Measurements from ENCODE around the gene KLHDC8A. TPM values are rescaled to one million over a fixed set of nuclear protein-coding genes. Genes with fewer than 3 reads are reported as not detected.

The KLHDC8A gene
- total RNA-seq, 1 experiment from 2014 or later = not detected

GRCh38 chr1:205287767-205288559, 68.8 kb downstream of the KLHDC8A start:
- DNase-seq (ENCODE audit: low read depth) = no peak
- in situ Hi-C loops (cut with HindIII; ENCODE audit: low pct_unique_long_range_greater_than_20kb, low sequenced_read_pairs) = no loop called here

- in situ Hi-C loops (cut with HindIII; ENCODE audit: low pct_unique_long_range_greater_than_20kb, low sequenced_read_pairs) = no loop called here
- no peak for DNase-seq (ENCODE audit: low read depth)
These were observed 69.6 kb downstream of the KLHDC8A start for GRCh38 chr1:205287076-205287475.

GRCh38 chr1:205286335-205286950, 70.3 kb downstream of the KLHDC8A start:
- in situ Hi-C loops (cut with HindIII; ENCODE audit: low pct_unique_long_range_greater_than_20kb, low sequenced_read_pairs) = no loop called here
- no peak for DNase-seq (ENCODE audit: low read depth)

Other genes with a start within 250 kb of the KLHDC8A start
- 30.4 and 31.1 TPM in 2 replicates for gene RBBP5, start 234.9 kb downstream of the KLHDC8A start, total RNA-seq (2014; rRNA removed; shearing (Covaris generic); ENCODE audit: low replicate concordance)
- 7.2 and 11.1 TPM in 2 replicates for gene DSTYK, start 145.2 kb downstream of the KLHDC8A start, total RNA-seq (2014; rRNA removed; shearing (Covaris generic); ENCODE audit: low replicate concordance)
- 7.7 and 9.3 TPM in 2 replicates for gene TMCC2, start 129.0 kb downstream of the KLHDC8A start, total RNA-seq (2014; rRNA removed; shearing (Covaris generic); ENCODE audit: low replicate concordance)
- gene NUAK2, start 35.2 kb downstream of the KLHDC8A start, total RNA-seq (2014; rRNA removed; shearing (Covaris generic); ENCODE audit: low replicate concordance) = 8.3 and 11.9 TPM in 2 replicates
- gene LEMD1, start 65.1 kb upstream of the KLHDC8A start, total RNA-seq (2014; rRNA removed; shearing (Covaris generic); ENCODE audit: low replicate concordance) = 0.27 TPM in 1 of 2 replicates, not detected in the other
- gene BLACAT1, start 99.1 kb upstream of the KLHDC8A start, total RNA-seq (2014; rRNA removed; shearing (Covaris generic); ENCODE audit: low replicate concordance) = 0.07 and 0.78 TPM in 2 replicates
- 4.5 and 17.4 TPM in 2 replicates for gene CDK18, start 147.7 kb upstream of the KLHDC8A start, total RNA-seq (2014; rRNA removed; shearing (Covaris generic); ENCODE audit: low replicate concordance)

Data from Caki2 (cell line).